GM12878 (cell line): Measurements from ENCODE around the gene BCOR.

Experiments used
- HDAC2 ChIP-seq: fragments of 200-600 bp; sonication (generic); IDR thresholded peaks from 2 replicates; pipeline ENCODE4 v1.6.1; 2017
- IRF3 ChIP-seq: fragments of 450-650 bp; IDR thresholded peaks from 2 replicates; pipeline ENCODE4 v1.6.1; 2014; ENCODE audit warnings: mild to moderate bottlenecking
- MTA3 ChIP-seq: IDR thresholded peaks from 2 replicates; pipeline ENCODE4 v1.6.1; 2012; ENCODE audit warnings: low read length, inconsistent platforms, borderline replicate concordance
- MXI1 ChIP-seq: fragments of 150-350 bp; IDR thresholded peaks from 2 replicates; pipeline ENCODE4 v1.6.1; 2011; ENCODE audit warnings: low read depth, mild to moderate bottlenecking, inconsistent platforms, low read length, improper control_type of control experiment
- POLR2AphosphoS5 ChIP-seq: IDR thresholded peaks from 2 replicates; pipeline ENCODE4 v1.6.1; 2011; ENCODE audit warnings: mild to moderate bottlenecking, low read length, inconsistent platforms
- SPI1 ChIP-seq: IDR thresholded peaks from 2 replicates; pipeline ENCODE4 v1.6.1; 2011; ENCODE audit warnings: low read depth, mild to moderate bottlenecking, low read length, moderate library complexity, borderline replicate concordance; ENCODE audit not compliant: insufficient read depth
- TCF12 ChIP-seq: IDR thresholded peaks from 2 replicates; pipeline ENCODE4 v1.6.1; 2011; ENCODE audit warnings: low read depth, mild to moderate bottlenecking, low read length
- TF ChIP-seq, protein P1 (sequence below), 3 experiments: IDR thresholded peaks in 2 of 3; conservative IDR thresholded peaks in 1 of 3; 2 replicates each; pipeline ENCODE4 v1.5.1; 2011; ENCODE audit warnings: low read depth in 3 of 3, low read length in 3 of 3, mild to moderate bottlenecking in 3 of 3, control low read depth in 2 of 3, moderate library complexity in 2 of 3, inconsistent platforms in 1 of 3, mixed read lengths in 1 of 3; ENCODE audit not compliant: control insufficient read depth in 2 of 3, insufficient read depth in 1 of 3; ENCODE audit errors: extremely low read depth in 1 of 3
- TF ChIP-seq, protein P2 (sequence below): fragments of 150-350 bp; IDR thresholded peaks from 2 replicates; pipeline ENCODE4 v1.6.1; 2016; ENCODE audit warnings: low read depth, low read length
- TF ChIP-seq, protein P3 (sequence below): fragments of 450-650 bp; IDR thresholded peaks from 2 replicates; pipeline ENCODE4 v1.6.1; 2016; ENCODE audit warnings: mild to moderate bottlenecking, moderate library complexity, borderline replicate concordance

- TF ChIP-seq IRF3 (no peak), MXI1 (no peak), TCF12 (no peak), POLR2AphosphoS5 (no peak), HDAC2 (no peak), MTA3 (no peak), SPI1 (no peak)
- TF ChIP-seq, protein P1, sequence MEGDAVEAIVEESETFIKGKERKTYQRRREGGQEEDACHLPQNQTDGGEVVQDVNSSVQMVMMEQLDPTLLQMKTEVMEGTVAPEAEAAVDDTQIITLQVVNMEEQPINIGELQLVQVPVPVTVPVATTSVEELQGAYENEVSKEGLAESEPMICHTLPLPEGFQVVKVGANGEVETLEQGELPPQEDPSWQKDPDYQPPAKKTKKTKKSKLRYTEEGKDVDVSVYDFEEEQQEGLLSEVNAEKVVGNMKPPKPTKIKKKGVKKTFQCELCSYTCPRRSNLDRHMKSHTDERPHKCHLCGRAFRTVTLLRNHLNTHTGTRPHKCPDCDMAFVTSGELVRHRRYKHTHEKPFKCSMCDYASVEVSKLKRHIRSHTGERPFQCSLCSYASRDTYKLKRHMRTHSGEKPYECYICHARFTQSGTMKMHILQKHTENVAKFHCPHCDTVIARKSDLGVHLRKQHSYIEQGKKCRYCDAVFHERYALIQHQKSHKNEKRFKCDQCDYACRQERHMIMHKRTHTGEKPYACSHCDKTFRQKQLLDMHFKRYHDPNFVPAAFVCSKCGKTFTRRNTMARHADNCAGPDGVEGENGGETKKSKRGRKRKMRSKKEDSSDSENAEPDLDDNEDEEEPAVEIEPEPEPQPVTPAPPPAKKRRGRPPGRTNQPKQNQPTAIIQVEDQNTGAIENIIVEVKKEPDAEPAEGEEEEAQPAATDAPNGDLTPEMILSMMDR (IDR thresholded peaks at IDR 0.05 in 2 of 3, conservative IDR thresholded peaks at IDR 0.05 in 1 of 3; ENCODE audit: control insufficient read depth in 2 of 3, extremely low read depth in 1 of 3, insufficient read depth in 1 of 3, low read depth in 3 of 3, low read length in 3 of 3) = no peak
- TF ChIP-seq, protein P2, sequence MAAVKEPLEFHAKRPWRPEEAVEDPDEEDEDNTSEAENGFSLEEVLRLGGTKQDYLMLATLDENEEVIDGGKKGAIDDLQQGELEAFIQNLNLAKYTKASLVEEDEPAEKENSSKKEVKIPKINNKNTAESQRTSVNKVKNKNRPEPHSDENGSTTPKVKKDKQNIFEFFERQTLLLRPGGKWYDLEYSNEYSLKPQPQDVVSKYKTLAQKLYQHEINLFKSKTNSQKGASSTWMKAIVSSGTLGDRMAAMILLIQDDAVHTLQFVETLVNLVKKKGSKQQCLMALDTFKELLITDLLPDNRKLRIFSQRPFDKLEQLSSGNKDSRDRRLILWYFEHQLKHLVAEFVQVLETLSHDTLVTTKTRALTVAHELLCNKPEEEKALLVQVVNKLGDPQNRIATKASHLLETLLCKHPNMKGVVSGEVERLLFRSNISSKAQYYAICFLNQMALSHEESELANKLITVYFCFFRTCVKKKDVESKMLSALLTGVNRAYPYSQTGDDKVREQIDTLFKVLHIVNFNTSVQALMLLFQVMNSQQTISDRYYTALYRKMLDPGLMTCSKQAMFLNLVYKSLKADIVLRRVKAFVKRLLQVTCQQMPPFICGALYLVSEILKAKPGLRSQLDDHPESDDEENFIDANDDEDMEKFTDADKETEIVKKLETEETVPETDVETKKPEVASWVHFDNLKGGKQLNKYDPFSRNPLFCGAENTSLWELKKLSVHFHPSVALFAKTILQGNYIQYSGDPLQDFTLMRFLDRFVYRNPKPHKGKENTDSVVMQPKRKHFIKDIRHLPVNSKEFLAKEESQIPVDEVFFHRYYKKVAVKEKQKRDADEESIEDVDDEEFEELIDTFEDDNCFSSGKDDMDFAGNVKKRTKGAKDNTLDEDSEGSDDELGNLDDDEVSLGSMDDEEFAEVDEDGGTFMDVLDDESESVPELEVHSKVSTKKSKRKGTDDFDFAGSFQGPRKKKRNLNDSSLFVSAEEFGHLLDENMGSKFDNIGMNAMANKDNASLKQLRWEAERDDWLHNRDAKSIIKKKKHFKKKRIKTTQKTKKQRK = no peak
- TF ChIP-seq, protein P3, sequence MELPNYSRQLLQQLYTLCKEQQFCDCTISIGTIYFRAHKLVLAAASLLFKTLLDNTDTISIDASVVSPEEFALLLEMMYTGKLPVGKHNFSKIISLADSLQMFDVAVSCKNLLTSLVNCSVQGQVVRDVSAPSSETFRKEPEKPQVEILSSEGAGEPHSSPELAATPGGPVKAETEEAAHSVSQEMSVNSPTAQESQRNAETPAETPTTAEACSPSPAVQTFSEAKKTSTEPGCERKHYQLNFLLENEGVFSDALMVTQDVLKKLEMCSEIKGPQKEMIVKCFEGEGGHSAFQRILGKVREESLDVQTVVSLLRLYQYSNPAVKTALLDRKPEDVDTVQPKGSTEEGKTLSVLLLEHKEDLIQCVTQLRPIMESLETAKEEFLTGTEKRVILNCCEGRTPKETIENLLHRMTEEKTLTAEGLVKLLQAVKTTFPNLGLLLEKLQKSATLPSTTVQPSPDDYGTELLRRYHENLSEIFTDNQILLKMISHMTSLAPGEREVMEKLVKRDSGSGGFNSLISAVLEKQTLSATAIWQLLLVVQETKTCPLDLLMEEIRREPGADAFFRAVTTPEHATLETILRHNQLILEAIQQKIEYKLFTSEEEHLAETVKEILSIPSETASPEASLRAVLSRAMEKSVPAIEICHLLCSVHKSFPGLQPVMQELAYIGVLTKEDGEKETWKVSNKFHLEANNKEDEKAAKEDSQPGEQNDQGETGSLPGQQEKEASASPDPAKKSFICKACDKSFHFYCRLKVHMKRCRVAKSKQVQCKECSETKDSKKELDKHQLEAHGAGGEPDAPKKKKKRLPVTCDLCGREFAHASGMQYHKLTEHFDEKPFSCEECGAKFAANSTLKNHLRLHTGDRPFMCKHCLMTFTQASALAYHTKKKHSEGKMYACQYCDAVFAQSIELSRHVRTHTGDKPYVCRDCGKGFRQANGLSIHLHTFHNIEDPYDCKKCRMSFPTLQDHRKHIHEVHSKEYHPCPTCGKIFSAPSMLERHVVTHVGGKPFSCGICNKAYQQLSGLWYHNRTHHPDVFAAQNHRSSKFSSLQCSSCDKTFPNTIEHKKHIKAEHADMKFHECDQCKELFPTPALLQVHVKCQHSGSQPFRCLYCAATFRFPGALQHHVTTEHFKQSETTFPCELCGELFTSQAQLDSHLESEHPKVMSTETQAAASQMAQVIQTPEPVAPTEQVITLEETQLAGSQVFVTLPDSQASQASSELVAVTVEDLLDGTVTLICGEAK = no peak
Observed at GRCh38 chrX:40074080-40074958, 23.4 kb downstream of the BCOR start.
